ENCODE measurements around the gene ADSS2.
A peak's percentile ranks its signal among the peaks of the same experiment; 100 is the strongest.

Gene ADSS2

GRCh38 chr1:244448279-244449036 is 3.3 kb downstream of the ADSS2 start:
- Histone ChIP-seq H2AFZ (ENCODE audit: low read depth, low read length) (no peak overlapping the region), H3K27ac (ENCODE audit: low read length) (no peak overlapping the region), H3K4me3 (ENCODE audit: low read depth in 1 of 2, low read length in 2 of 2) (no peak overlapping the region; a peak in 2 of 4 replicates), H3K9ac (ENCODE audit: low read depth, low read length) (no peak overlapping the region), H3K36me3 (ENCODE audit: insufficient read depth, low read length) (peaks cover 38% of the 10 kb centered on the region), H4K20me1 (ENCODE audit: insufficient read depth, low read length) (peaks cover 9% of the 10 kb centered on the region; the same call in 1 of the 2 replicates), H3K27me3 (ENCODE audit: insufficient read depth, low read length, poor library complexity) (no peaks in the 10 kb centered on the region), H3K4me1 (ENCODE audit: insufficient read depth, low read length) (peaks cover 39% of the 10 kb centered on the region), H3K9me3 (ENCODE audit: insufficient read depth, low read length, severe bottlenecking) (no peaks in the 10 kb centered on the region), H3K79me2 (ENCODE audit: insufficient read depth, low read length) (peaks cover 80% of the 10 kb centered on the region), H3K4me2 (ENCODE audit: insufficient read depth, low read length) (peak overlapping the region; percentile 83)
- DNase-seq (no peak), ATAC-seq (ENCODE audit: insufficient read depth, low read depth) (no peak)
- no peak for TF ChIP-seq EZH2 (IDR thresholded peaks at IDR 0.05; ENCODE audit: borderline replicate concordance, low read depth, low read length, severe bottlenecking)
- TF ChIP-seq CTCF (IDR thresholded peaks at IDR 0.05; ENCODE audit: borderline replicate concordance, extremely low read depth, low read length, poor library complexity, severe bottlenecking): no peak

- Histone ChIP-seq H3K36me3 (ENCODE audit: insufficient read depth, low read length) (peaks cover 39% of the 10 kb centered on the region), H3K4me1 (ENCODE audit: insufficient read depth, low read length) (peaks cover 30% of the 10 kb centered on the region), H3K79me2 (ENCODE audit: insufficient read depth, low read length) (peaks cover 89% of the 10 kb centered on the region), H3K4me3 (ENCODE audit: low read depth in 1 of 2, low read length in 2 of 2) (no peak overlapping the region), H2AFZ (ENCODE audit: low read depth, low read length) (no peak overlapping the region), H3K27ac (ENCODE audit: low read length) (no peak overlapping the region), H3K9me3 (ENCODE audit: insufficient read depth, low read length, severe bottlenecking) (no peaks in the 10 kb centered on the region), H3K27me3 (ENCODE audit: insufficient read depth, low read length, poor library complexity) (no peaks in the 10 kb centered on the region), H4K20me1 (ENCODE audit: insufficient read depth, low read length) (peaks cover 10% of the 10 kb centered on the region; the same call in 1 of the 2 replicates), H3K4me2 (ENCODE audit: insufficient read depth, low read length) (peak overlapping the region; percentile 16; the same call in 1 of the 2 replicates), H3K9ac (ENCODE audit: low read depth, low read length) (no peak overlapping the region)
- DNase-seq: no peak
- no peak for ATAC-seq (ENCODE audit: insufficient read depth, low read depth)
- TF ChIP-seq CTCF (IDR thresholded peaks at IDR 0.05; ENCODE audit: borderline replicate concordance, extremely low read depth, low read length, poor library complexity, severe bottlenecking): no peak
- TF ChIP-seq EZH2 (IDR thresholded peaks at IDR 0.05; ENCODE audit: borderline replicate concordance, low read depth, low read length, severe bottlenecking): no peak
Measured at GRCh38 chr1:244447552-244447951, 4.2 kb downstream of the ADSS2 start.

- no peak overlapping the region for H3K9ac ChIP-seq (ENCODE audit: low read depth, low read length)
- DNase-seq: no peak
- H2AFZ ChIP-seq (ENCODE audit: low read depth, low read length): no peak overlapping the region
- H3K4me2 ChIP-seq (ENCODE audit: insufficient read depth, low read length): peak overlapping the region; percentile 16; the same call in 1 of the 2 replicates
- peaks cover 27% of the 10 kb centered on the region for H3K4me1 ChIP-seq (ENCODE audit: insufficient read depth, low read length)
- no peaks in the 10 kb centered on the region for H3K9me3 ChIP-seq (ENCODE audit: insufficient read depth, low read length, severe bottlenecking)
- ATAC-seq (ENCODE audit: insufficient read depth, low read depth): no peak
- H3K36me3 ChIP-seq (ENCODE audit: insufficient read depth, low read length): peaks cover 39% of the 10 kb centered on the region
- peaks cover 94% of the 10 kb centered on the region for H3K79me2 ChIP-seq (ENCODE audit: insufficient read depth, low read length)
- TF ChIP-seq CTCF (IDR thresholded peaks at IDR 0.05; ENCODE audit: borderline replicate concordance, extremely low read depth, low read length, poor library complexity, severe bottlenecking): no peak
- no peak for TF ChIP-seq EZH2 (IDR thresholded peaks at IDR 0.05; ENCODE audit: borderline replicate concordance, low read depth, low read length, severe bottlenecking)
- H3K4me3 ChIP-seq (ENCODE audit: low read depth in 1 of 2, low read length in 2 of 2): no peak overlapping the region
- no peak overlapping the region for H3K27ac ChIP-seq (ENCODE audit: low read length)
- no peaks in the 10 kb centered on the region for H3K27me3 ChIP-seq (ENCODE audit: insufficient read depth, low read length, poor library complexity)
- peaks cover 10% of the 10 kb centered on the region; the same call in 1 of the 2 replicates for H4K20me1 ChIP-seq (ENCODE audit: insufficient read depth, low read length)
Measured at GRCh38 chr1:244447024-244447423, 4.7 kb downstream of the ADSS2 start.
